Gastroesophageal sphincter (tissue), 3 donors: ENCODE measurements around the gene WDR86.

Experiments
- POLR2A ChIP-seq, 2 donors: fragments of 450-650 bp; IDR thresholded peaks; one replicate each; pipeline ENCODE4 v1.6.1; 2017; ENCODE audit warnings: antibody characterized with exemption in 2 of 2, mild to moderate bottlenecking in 2 of 2, moderate library complexity in 1 of 2
- POLR2AphosphoS5 ChIP-seq: sonication (generic); formaldehyde crosslinking; IDR thresholded peaks from one replicate; pipeline ENCODE4 v1.6.1; 2017; ENCODE audit warnings: antibody characterized with exemption
- TF ChIP-seq, protein P1 (sequence below), 4 experiments: fragments of 200-600 bp in 2 of 4; fragments of 450-650 bp in 2 of 4; sonication (generic) in 1 of 4; IDR thresholded peaks; one replicate each; pipeline ENCODE4 v1.5.1; 2017 to 2019; ENCODE audit warnings: antibody characterized with exemption in 4 of 4, mild to moderate bottlenecking in 2 of 4, moderate library complexity in 2 of 4

DNA sequence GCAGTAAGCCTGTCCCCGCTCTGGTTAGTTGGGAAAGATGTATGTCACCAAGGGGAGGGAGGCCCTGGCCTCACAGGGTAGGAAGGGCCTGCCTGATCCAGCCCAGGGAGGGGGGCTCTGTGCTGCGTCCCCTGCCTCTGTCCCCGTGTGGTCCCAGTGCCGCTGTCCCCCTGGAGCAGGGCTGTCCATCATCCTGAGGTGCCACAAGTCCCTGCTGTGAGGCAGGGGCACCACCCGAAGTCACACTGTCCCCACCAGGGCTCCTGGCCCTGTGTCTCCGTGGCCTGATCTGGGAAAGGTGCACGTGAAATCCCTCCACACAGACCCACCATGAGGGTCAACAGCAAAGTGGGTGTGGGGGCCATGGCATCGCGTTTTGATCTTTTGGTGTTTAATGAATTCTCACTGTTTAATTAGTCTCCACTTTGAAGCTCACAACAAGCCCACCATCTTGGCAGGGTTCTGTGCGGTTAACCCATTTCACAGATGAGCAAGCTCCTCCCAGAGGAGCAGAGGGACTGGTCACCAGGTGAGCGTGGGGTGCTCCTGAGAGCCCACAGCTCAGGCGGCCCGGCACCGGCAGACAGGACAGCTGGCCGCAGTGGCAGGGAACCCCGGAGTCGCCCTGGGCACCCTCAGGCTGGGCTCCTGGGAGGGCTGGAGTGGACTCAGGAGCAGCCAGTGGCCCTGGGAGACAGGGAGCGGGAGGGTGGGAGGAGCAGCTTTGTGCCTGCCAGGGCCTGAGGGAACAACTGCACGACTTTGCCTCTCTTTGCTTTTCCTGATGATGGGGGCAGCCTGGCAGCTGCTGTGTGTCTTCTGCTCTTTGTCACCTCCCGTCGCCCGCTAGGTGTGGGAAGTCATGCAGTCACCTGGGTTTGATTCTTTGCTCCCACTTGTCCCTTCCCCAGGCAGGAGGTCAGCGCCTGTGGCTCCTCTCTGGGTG is 42.1 kb upstream of the WDR86 start:
- TF ChIP-seq, protein P1, sequence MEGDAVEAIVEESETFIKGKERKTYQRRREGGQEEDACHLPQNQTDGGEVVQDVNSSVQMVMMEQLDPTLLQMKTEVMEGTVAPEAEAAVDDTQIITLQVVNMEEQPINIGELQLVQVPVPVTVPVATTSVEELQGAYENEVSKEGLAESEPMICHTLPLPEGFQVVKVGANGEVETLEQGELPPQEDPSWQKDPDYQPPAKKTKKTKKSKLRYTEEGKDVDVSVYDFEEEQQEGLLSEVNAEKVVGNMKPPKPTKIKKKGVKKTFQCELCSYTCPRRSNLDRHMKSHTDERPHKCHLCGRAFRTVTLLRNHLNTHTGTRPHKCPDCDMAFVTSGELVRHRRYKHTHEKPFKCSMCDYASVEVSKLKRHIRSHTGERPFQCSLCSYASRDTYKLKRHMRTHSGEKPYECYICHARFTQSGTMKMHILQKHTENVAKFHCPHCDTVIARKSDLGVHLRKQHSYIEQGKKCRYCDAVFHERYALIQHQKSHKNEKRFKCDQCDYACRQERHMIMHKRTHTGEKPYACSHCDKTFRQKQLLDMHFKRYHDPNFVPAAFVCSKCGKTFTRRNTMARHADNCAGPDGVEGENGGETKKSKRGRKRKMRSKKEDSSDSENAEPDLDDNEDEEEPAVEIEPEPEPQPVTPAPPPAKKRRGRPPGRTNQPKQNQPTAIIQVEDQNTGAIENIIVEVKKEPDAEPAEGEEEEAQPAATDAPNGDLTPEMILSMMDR (IDR thresholded peaks at IDR 0.05) = no peak
- TF ChIP-seq POLR2A (IDR thresholded peaks at IDR 0.05) = no peak
- no peak for TF ChIP-seq POLR2AphosphoS5
